Gastroesophageal sphincter (tissue), 4 donors: ENCODE data around the gene ZNF750. TPM values are rescaled to one million over a fixed set of nuclear protein-coding genes. Genes with fewer than 3 reads are reported as not detected.

Experiments used
- ATAC-seq: fragments of 150-250 bp; one replicate; pipeline ENCODE4 v1.9.1; 2016; ENCODE audit warnings: mild to moderate bottlenecking, moderate library complexity
- H3K27ac ChIP-seq, 4 donors: fragments of 200-600 bp; sonication (generic) in 3 of 4; 1 replicate in 3 of 4; 2 replicates in 1 of 4; pipeline ENCODE4 v1.5.1; 2016 to 2019
- H3K27me3 ChIP-seq: fragments of 200-600 bp; sonication (generic); one replicate; pipeline ENCODE4 v1.5.1; 2019
- H3K36me3 ChIP-seq, 2 donors: fragments of 200-600 bp; sonication (generic); one replicate each; pipeline ENCODE4 v1.5.1; 2019; ENCODE audit warnings: control low read depth in 1 of 2
- H3K4me1 ChIP-seq, 3 donors: fragments of 200-600 bp; sonication (generic); 1 replicate in 2 of 3; 2 replicates in 1 of 3; pipeline ENCODE4 v1.5.1; 2016 to 2019; ENCODE audit warnings: control low read depth in 2 of 3
- H3K4me3 ChIP-seq, 2 donors: fragments of 200-600 bp; sonication (generic); one replicate each; pipeline ENCODE4 v1.5.1; 2019; ENCODE audit warnings: mild to moderate bottlenecking in 1 of 2, moderate library complexity in 1 of 2
- H3K9me3 ChIP-seq, 3 donors: fragments of 200-600 bp; sonication (generic); one replicate each; pipeline ENCODE4 v1.5.1; 2017 to 2019; ENCODE audit warnings: control low read depth in 2 of 3
- CTCF ChIP-seq, 4 experiments: fragments of 200-600 bp in 2 of 4; fragments of 450-650 bp in 2 of 4; sonication (generic) in 1 of 4; IDR thresholded peaks; one replicate each; pipeline ENCODE4 v1.5.1; 2017 to 2019; ENCODE audit warnings: antibody characterized with exemption in 4 of 4, mild to moderate bottlenecking in 2 of 4, moderate library complexity in 2 of 4
- EP300 ChIP-seq: sonication (generic); formaldehyde crosslinking; IDR thresholded peaks from one replicate; pipeline ENCODE4 v1.6.1; 2017; ENCODE audit warnings: antibody characterized with exemption, mild to moderate bottlenecking
- POLR2A ChIP-seq, 2 donors: fragments of 450-650 bp; IDR thresholded peaks; one replicate each; pipeline ENCODE4 v1.6.1; 2017; ENCODE audit warnings: antibody characterized with exemption in 2 of 2, mild to moderate bottlenecking in 2 of 2, moderate library complexity in 1 of 2
- POLR2AphosphoS5 ChIP-seq: sonication (generic); formaldehyde crosslinking; IDR thresholded peaks from one replicate; pipeline ENCODE4 v1.6.1; 2017; ENCODE audit warnings: antibody characterized with exemption
- WGBS, 2 donors: methylation state at CpG; one replicate each; pipeline ENCODE4 v1.1.5; 2018; ENCODE audit warnings: low coverage in 1 of 2; 5-methylcytosine and 5-hydroxymethylcytosine counted together
- total RNA-seq, 4 donors: library from RNA; depleted of rRNA; stranded (reverse); fragments of >200 nt; gene quantifications; one replicate each; pipeline ENCODE4 v1.1.0, GENCODE V29; 2016

The ZNF750 gene
- total RNA-seq, 4 donors from 2014 or later: 0.46 to 1.6 (median 1.1) TPM; not detected in 1

- Histone ChIP-seq H3K27me3 (no peaks in the 10 kb centered on the region), H3K4me3 (peak overlapping the region in 1 of 2 donors; percentile 30), H3K27ac (peak overlapping the region in 3 of 4 donors; percentile 54 to 61 (median 54)), H3K36me3 (peaks cover 0 to 15% of the 10 kb centered on the region in 2 donors), H3K4me1 (peaks cover 0 to 8% (median 0%) of the 10 kb centered on the region in 3 donors), H3K9me3 (no peaks in the 10 kb centered on the region)
- peak in 1 of 4 experiments; percentile 29 for TF ChIP-seq CTCF (IDR thresholded peaks at IDR 0.05)
- TF ChIP-seq POLR2AphosphoS5: no peak
- peak; percentile 49 for ATAC-seq
- 45 to 73% methylated on average over 7 to 20 of the region's 25 CpGs for WGBS, 2 donors
These were observed 6.4 kb upstream of the ZNF750 start for GRCh38 chr17:82846061-82846691.

GRCh38 chr17:82845163-82845807 lies 5.5 kb upstream of the ZNF750 start:
- H3K4me3 ChIP-seq: peak overlapping the region in 1 of 2 donors; percentile 30
- ATAC-seq: peak; percentile 68
- 61 to 89% methylated on average over 5 to 22 of the region's 24 CpGs for WGBS, 2 donors
- no peaks in the 10 kb centered on the region for H3K27me3 ChIP-seq
- no peak for TF ChIP-seq EP300
- TF ChIP-seq POLR2AphosphoS5: no peak
- no peak for TF ChIP-seq CTCF (IDR thresholded peaks at IDR 0.05)
- no peak for TF ChIP-seq POLR2A (IDR thresholded peaks at IDR 0.05)
- H3K27ac ChIP-seq: peak overlapping the region in 2 of 4 donors; percentile 54 to 61
- no peaks in the 10 kb centered on the region for H3K9me3 ChIP-seq
- H3K36me3 ChIP-seq: peaks cover 0 to 15% of the 10 kb centered on the region in 2 donors
- H3K4me1 ChIP-seq: peaks cover 0 to 8% (median 0%) of the 10 kb centered on the region in 3 donors

- peak overlapping the region in 2 of 4 donors; percentile 14 to 61 for H3K27ac ChIP-seq
These were observed 5.0 kb upstream of the ZNF750 start for GRCh38 chr17:82844796-82845162.

GRCh38 chr17:82843904-82844680 lies 4.3 kb upstream of the ZNF750 start:
- ATAC-seq: no peak
- Histone ChIP-seq H3K4me1 (peaks cover 0 to 8% (median 0%) of the 10 kb centered on the region in 3 donors), H3K27ac (peak overlapping the region in 1 of 4 donors; percentile 5), H3K4me3 (no peak overlapping the region), H3K9me3 (no peaks in the 10 kb centered on the region), H3K36me3 (peaks cover 0 to 15% of the 10 kb centered on the region in 2 donors), H3K27me3 (no peaks in the 10 kb centered on the region)
- TF ChIP-seq CTCF (IDR thresholded peaks at IDR 0.05) (no peak), POLR2A (IDR thresholded peaks at IDR 0.05) (no peak), EP300 (no peak), POLR2AphosphoS5 (no peak)
- 83 to 100% methylated on average over 1 of the region's 7 CpGs for WGBS, 2 donors

More at GRCh38 chr17:82844796-82845162, 5.0 kb upstream of the ZNF750 start:
- H3K27me3 ChIP-seq: no peaks in the 10 kb centered on the region
- peak overlapping the region in 1 of 2 donors; percentile 30 for H3K4me3 ChIP-seq
- peaks cover 0 to 8% (median 0%) of the 10 kb centered on the region in 3 donors for H3K4me1 ChIP-seq
- ATAC-seq: no peak
- no peak for TF ChIP-seq POLR2AphosphoS5
- TF ChIP-seq EP300: no peak
- no peak for TF ChIP-seq POLR2A (IDR thresholded peaks at IDR 0.05)
- no peak for TF ChIP-seq CTCF (IDR thresholded peaks at IDR 0.05)
- peaks cover 0 to 15% of the 10 kb centered on the region in 2 donors for H3K36me3 ChIP-seq
- 80% methylated on average over 1 of the region's 11 CpGs; no CpG with 5 or more reads in 1 of the 2 donors for WGBS, 2 donors
- no peaks in the 10 kb centered on the region for H3K9me3 ChIP-seq
